ENCODE measurements around the gene MAD1L1.

Gene MAD1L1

DNA sequence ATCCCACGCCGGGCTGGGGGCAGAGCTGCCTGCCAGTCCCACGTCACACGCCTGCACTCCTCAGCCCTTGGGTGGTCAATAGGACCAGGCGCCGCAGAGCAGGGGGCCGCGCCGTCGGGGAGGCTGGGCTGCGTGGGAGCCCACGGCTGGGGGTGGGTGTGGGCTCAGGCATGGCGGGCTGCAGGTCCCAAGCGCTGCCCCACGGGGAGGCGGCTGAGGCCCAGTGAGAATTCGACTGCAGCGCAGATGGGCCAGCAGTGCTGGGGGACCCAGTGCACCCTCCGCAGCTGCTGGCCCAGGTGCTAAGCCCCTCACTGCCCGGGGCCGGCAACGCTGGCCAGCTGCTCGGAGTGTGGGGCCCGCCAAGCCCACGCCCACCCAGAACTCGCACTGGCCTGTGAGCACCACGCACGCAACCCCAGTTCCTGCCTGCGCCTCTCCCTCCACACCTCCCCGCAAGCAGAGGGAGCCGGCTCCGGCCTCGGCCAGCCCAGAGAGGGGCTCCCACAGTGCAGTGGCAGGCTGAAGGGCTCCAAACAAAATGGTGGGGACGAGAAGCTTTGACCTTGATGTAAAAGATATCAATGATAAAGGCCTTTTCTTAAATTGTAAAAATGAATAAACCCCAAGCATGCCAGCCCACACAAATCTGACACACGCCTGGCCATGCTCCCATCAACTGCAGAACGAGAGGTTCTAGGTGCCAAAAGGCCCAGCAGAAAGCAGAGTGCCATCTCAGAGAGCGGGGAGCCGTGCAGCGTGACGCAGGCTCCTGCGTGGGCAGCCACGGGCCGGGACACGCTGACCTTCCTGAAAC is 255.5 kb downstream of the MAD1L1 start:
- TF ChIP-seq, protein P1, sequence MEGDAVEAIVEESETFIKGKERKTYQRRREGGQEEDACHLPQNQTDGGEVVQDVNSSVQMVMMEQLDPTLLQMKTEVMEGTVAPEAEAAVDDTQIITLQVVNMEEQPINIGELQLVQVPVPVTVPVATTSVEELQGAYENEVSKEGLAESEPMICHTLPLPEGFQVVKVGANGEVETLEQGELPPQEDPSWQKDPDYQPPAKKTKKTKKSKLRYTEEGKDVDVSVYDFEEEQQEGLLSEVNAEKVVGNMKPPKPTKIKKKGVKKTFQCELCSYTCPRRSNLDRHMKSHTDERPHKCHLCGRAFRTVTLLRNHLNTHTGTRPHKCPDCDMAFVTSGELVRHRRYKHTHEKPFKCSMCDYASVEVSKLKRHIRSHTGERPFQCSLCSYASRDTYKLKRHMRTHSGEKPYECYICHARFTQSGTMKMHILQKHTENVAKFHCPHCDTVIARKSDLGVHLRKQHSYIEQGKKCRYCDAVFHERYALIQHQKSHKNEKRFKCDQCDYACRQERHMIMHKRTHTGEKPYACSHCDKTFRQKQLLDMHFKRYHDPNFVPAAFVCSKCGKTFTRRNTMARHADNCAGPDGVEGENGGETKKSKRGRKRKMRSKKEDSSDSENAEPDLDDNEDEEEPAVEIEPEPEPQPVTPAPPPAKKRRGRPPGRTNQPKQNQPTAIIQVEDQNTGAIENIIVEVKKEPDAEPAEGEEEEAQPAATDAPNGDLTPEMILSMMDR (IDR thresholded peaks at IDR 0.05): no peak

DNA sequence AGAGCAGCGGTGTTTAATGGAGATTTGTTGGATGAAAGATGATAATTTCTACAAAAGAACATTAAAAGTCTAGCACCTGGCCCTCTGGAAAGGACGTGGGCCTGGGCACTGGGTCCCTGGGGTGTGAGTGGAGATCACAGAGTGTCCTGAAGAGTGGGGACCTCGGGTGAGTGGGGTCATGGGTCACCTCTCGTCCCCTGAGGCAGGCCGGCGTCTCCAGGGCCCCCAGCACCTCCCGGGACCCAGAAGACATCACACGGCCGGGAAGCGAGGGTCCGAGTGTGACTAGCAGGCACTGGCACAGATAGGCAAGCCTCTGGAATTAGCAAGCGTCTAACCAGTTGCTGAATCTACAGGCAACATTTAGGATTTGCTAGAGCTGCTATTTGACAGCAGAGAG is 257.2 kb downstream of the MAD1L1 start:
- TF ChIP-seq, protein P1 (IDR thresholded peaks at IDR 0.05): no peak

DNA sequence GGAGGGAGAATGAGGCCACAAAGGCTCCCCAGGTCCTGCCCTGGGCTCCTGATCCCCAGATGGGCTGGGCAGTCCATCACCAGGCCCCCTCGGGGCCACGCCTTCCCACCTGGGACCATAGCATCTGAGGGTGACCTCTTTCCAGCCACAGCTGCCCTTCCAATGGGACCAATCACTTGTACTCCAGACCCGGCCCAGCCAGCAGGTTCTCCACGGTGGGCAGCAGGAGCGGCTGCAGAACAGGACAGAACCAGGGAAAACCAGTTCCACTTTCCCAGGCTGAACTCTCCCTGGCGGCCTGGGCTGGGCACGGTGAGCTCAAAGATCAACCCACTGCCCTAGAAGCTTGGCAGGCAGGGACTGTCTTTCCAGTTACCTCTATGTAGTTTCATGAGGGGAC is 257.6 kb downstream of the MAD1L1 start:
- TF ChIP-seq, protein P1 (IDR thresholded peaks at IDR 0.05): no peak

DNA sequence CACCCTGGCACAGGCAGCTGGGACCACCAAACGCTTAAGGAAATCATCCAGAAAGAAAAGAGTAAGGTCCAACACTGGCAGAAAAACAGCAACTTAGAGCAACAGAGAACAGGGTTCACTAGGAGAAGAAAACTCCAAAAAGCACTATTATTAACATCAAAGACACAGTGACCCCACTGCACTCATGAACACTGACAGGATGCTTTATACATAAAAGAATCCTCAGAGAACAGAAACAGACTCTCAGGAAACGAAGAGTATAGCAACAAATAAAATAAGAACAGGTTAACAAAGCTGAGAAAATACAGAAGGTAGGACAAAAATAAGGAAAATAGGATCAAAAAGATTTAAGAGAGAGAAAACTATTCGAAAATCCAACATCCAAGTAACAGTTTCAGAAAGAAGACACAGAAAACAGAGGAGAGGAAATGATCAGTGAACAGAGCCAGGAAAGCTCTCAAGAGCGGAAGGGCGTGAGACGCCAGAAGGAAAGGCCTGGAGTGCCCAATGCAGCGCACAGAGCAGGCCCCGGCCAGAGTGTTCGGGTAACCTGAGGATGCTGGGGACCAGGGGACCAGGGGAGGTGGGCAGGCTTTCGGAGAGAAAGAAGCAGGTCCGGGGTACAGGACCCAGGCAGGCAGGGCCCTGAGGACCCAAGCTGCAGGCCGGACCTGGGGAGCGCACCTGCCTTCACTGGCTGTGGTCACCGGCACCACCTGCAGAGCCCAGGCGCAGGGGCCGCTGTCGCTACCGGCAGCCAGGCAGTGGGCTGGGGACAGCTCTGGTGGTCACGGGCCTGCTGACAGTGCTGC is 258.2 kb downstream of the MAD1L1 start:
- TF ChIP-seq, protein P1 (IDR thresholded peaks at IDR 0.05): no peak

DNA sequence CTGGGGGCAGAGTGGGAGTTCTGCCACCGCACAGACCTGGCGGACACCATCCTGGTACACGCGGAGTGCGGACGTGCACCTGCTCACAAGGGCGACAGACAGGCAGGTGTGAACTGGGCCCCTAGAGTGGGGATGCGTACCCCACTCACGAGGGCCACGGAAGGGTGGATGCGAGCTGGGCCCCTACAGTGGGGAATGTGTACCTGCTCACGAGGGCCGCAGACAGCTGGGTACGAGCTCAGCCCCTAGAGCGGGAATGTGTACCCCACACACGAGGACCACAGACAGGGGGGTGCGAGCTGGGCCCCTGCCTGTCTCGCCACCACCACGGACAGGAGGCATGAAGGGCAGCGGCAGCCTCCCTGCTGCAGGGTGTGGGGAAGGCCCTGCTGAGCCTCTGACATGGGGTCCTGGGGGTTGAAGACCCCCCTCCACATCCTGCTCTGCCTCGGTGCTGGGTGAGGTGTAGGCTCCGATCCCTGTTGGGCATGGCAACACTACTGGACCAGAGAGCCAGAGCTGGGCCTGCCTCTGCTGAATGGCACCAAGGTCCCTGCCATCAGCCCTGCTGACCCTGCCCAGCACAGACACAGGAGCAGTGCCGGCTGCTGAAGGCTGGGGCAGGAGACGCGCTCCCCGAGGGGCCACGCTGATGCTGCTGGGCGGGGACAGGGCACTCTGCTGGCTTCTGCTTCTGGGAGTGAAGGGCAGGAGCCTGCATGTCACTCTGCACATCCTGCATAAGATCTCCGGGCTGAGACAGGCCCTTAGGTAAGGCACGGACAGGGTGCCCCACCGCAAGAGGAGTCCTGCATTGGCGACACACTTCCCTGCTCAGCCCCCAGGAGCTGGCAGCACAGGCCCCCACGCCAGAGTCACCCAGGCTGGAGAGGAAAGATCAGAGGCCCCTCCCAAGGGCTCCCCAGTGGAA is 259.2 kb downstream of the MAD1L1 start:
- TF ChIP-seq, protein P1 (IDR thresholded peaks at IDR 0.05): no peak

DNA sequence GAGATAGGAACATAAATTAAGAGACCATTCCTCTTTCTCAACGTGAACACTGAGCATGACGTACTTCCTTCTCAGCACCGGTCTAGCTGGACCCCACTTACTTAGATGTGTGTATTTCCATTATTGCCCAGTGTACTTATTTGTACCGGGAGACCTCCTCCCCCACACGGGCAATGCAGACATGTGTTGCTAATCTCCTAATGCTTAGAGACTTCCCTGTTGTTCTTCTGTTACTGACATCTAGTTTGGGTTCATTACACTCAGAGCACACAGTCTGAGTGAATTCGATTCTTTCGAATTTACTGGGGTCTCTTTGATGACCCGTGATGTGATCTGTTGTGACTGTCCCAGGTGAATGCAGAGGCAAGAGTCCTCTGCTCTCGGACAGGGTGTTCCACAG is 260.0 kb downstream of the MAD1L1 start:
- TF ChIP-seq, protein P1 (IDR thresholded peaks at IDR 0.05): no peak

All from LNCAP (cell line).